ENCODE data around the gene TFPI2. TPM values are rescaled to one million over a fixed set of nuclear protein-coding genes. Genes with fewer than 3 reads are reported as not detected.

TFPI2 gene
- total RNA-seq, 2 experiments from 2014 or later, result not detected

DNA sequence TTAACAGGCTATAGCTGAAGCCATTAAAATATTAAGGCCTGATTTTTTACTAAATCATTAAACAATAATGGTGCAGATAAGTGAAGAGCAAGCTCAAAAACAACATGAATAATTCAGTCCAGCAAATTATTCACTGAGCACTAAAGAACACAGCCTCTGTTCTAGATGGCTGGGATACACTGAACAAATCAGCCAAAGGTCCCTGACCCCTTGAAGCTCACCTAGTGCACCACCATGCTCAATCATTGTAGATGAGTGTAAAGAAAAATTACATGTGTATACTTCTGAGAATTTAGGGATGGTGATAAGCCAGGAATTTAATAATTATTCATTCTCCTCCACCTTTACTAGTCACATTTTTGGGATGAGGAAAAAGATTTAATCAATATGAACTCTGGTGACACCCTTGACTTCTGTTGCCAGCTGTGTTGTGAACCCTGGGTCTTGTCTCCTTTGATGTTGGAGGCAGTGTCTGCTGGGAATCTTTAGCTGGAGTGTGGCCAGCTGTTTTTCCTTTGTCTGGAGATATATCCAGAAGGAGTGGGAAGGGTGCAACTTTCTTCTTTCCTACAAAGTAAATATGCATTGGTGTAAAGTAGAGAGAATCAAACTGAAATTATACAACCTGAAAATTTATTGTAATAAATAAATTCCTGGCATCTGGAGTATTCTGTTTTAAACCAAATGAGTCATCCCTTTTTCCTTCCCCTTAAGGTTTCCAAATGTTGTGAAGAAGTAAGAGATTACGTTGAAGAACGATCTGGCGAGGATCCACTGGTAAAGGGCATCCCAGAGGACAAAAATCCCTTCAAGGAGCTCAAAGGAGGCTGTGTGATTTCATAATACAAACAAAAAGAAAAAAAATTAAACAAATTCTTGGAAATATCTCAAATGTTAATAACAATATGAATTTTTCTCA is 19.8 kb upstream of the TFPI2 start:
- POLR2A ChIA-PET, result interaction anchor here (0.5 to 1.4 kb wide), 4 partner anchors 163 to 684 kb away, joined by 3 to 4 read pairs (median 3); no protein-coding TSS in a partner anchor
- TF ChIP-seq, protein P1, sequence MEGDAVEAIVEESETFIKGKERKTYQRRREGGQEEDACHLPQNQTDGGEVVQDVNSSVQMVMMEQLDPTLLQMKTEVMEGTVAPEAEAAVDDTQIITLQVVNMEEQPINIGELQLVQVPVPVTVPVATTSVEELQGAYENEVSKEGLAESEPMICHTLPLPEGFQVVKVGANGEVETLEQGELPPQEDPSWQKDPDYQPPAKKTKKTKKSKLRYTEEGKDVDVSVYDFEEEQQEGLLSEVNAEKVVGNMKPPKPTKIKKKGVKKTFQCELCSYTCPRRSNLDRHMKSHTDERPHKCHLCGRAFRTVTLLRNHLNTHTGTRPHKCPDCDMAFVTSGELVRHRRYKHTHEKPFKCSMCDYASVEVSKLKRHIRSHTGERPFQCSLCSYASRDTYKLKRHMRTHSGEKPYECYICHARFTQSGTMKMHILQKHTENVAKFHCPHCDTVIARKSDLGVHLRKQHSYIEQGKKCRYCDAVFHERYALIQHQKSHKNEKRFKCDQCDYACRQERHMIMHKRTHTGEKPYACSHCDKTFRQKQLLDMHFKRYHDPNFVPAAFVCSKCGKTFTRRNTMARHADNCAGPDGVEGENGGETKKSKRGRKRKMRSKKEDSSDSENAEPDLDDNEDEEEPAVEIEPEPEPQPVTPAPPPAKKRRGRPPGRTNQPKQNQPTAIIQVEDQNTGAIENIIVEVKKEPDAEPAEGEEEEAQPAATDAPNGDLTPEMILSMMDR (conservative IDR thresholded peaks at IDR 0.05; ENCODE audit: low read length), result no peak
- TF ChIP-seq EZH2phosphoT487 (IDR thresholded peaks at IDR 0.05; ENCODE audit: borderline replicate concordance, low read depth, low read length), result no peak
- CTCF ChIA-PET (ENCODE audit: unreplicated experiment), result no interaction called here
- no peaks in the 10 kb centered on the region for H3K9me3 ChIP-seq (ENCODE audit: low read length)
- no peaks in the 10 kb centered on the region for H3K79me2 ChIP-seq (ENCODE audit: insufficient read depth, low read depth, low read length)
- H3K9me2 ChIP-seq (ENCODE audit: insufficient read depth, low read length), result no peaks in the 10 kb centered on the region
- H3K27ac ChIP-seq (ENCODE audit: low read depth, low read length, poor library complexity, severe bottlenecking), result no peak overlapping the region
- no TSS peak for BruUV-seq (replicated peaks)
- H3K4me2 ChIP-seq (ENCODE audit: low read length), result no peak overlapping the region
- no peak overlapping the region for H3K4me3 ChIP-seq (ENCODE audit: low read depth, low read length, poor library complexity, severe bottlenecking)
- no peaks in the 10 kb centered on the region for H3K36me3 ChIP-seq (ENCODE audit: insufficient read depth, low read length)
- H4K20me1 ChIP-seq (ENCODE audit: insufficient read depth, low read length), result no peaks in the 10 kb centered on the region
- H3K4me1 ChIP-seq (ENCODE audit: insufficient read depth, low read length, poor library complexity, severe bottlenecking), result peaks cover 6% of the 10 kb centered on the region
- no peak for DNase-seq (ENCODE audit: low spot score)
- no peak overlapping the region for H2AFZ ChIP-seq (ENCODE audit: low read length)
- intact Hi-C loops (cut with micrococcal nuclease; ENCODE audit: unreplicated experiment), result no loop called here

DNA sequence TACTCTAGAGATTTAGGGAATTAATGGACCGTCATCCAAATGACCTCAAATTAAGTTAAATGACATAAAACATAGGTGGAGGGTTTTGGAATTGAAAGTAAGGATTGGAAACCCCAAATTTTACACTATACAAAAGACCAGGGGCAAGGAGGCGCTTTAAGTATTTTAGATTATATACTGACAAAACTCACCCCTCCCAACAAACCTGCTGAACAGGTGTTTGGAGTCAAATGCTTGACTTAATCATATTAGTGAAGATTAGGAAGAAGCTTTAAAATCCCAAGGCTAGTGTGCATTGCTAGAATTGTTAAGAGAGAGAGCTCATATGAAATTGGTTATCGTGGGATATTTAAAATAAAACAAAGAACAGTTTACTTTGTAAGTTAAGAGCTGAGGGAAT is 15.7 kb upstream of the TFPI2 start, which contains the start of gene GNGT1:
Gene GNGT1, plus strand, starts transcription at position 301 of the 400 bp plus-strand sequence. CDS start 180 bp downstream, outside the sequence.
- Histone ChIP-seq H3K4me2 (ENCODE audit: low read length) (no peak within 1 kb of the TSS), H3K36me3 (ENCODE audit: insufficient read depth, low read length) (no peaks in the 10 kb centered on the region), H3K9me3 (ENCODE audit: low read length) (no peaks in the 10 kb centered on the region), H3K4me1 (ENCODE audit: insufficient read depth, low read length, poor library complexity, severe bottlenecking) (no peaks in the 10 kb centered on the region), H2AFZ (ENCODE audit: low read length) (no peak within 1 kb of the TSS), H3K4me3 (ENCODE audit: low read depth, low read length, poor library complexity, severe bottlenecking) (no peak within 1 kb of the TSS), H3K27ac (ENCODE audit: low read depth, low read length, poor library complexity, severe bottlenecking) (no peak within 1 kb of the TSS), H4K20me1 (ENCODE audit: insufficient read depth, low read length) (no peaks in the 10 kb centered on the region), H3K9me2 (ENCODE audit: insufficient read depth, low read length) (no peaks in the 10 kb centered on the region), H3K79me2 (ENCODE audit: insufficient read depth, low read depth, low read length) (no peaks in the 10 kb centered on the region)
- ChIA-PET POLR2A (interaction anchor here (0.6 to 1.7 kb wide), 2 partner anchors 10 to 848 kb away, joined by 3 to 8 read pairs; no protein-coding TSS in a partner anchor), CTCF (ENCODE audit: unreplicated experiment) (no interaction called here)
- TF ChIP-seq, protein P1 (conservative IDR thresholded peaks at IDR 0.05; ENCODE audit: low read length), result no peak
- TF ChIP-seq EZH2phosphoT487 (IDR thresholded peaks at IDR 0.05; ENCODE audit: borderline replicate concordance, low read depth, low read length), result no peak
- no peak for DNase-seq (ENCODE audit: low spot score)
- intact Hi-C loops (cut with micrococcal nuclease; ENCODE audit: unreplicated experiment), result no loop called here
- BruUV-seq (replicated peaks), result no TSS peak

All from OCI-LY7 (cell line).